IPS-20b (cell line): ENCODE results near the gene SETSIP.
A peak's percentile ranks its signal among the peaks of the same experiment; 100 is the strongest.
"Not testable (repeated sequence)": the region's sequence is repeated elsewhere in the genome, so short reads cannot be mapped to it uniquely, and the experiment has no call there.

Experiments
- H3K27ac ChIP-seq: one replicate; pipeline ENCODE4 v1.5.1; 2013; ENCODE audit warnings: low read length
- H3K27me3 ChIP-seq: 2 replicates; pipeline ENCODE4 v1.6.1; 2013; ENCODE audit warnings: mild to moderate bottlenecking, low read length, inconsistent platforms; ENCODE audit not compliant: insufficient read depth
- H3K36me3 ChIP-seq: 2 replicates; pipeline ENCODE4 v1.6.1; 2013; ENCODE audit warnings: low read depth, mild to moderate bottlenecking, inconsistent platforms, low read length, moderate library complexity; ENCODE audit not compliant: insufficient read depth
- H3K4me1 ChIP-seq: 2 replicates; pipeline ENCODE4 v1.6.1; 2013; ENCODE audit warnings: mild to moderate bottlenecking, control low read depth, inconsistent platforms, low read length, moderate library complexity; ENCODE audit not compliant: insufficient read depth
- H3K4me3 ChIP-seq: 2 replicates; pipeline ENCODE4 v1.5.1; 2013; ENCODE audit warnings: mild to moderate bottlenecking, low read length, inconsistent platforms
- H3K9ac ChIP-seq: 2 replicates; pipeline ENCODE4 v1.6.1; 2013; ENCODE audit warnings: low read depth, mild to moderate bottlenecking, inconsistent platforms, low read length, moderate library complexity
- H3K9me3 ChIP-seq: 2 replicates; pipeline ENCODE4 v1.6.1; 2013; ENCODE audit warnings: mild to moderate bottlenecking, low read depth, low read length, inconsistent platforms; ENCODE audit not compliant: insufficient read depth

The SETSIP gene

GRCh38 chr1:92085727-92086126 lies 10.5 kb upstream of the SETSIP start:
- Histone ChIP-seq H3K27ac (no peak overlapping the region), H3K4me1 (no peaks in the 10 kb centered on the region), H3K4me3 (no peak overlapping the region), H3K27me3 (no peaks in the 10 kb centered on the region), H3K9me3 (peaks cover 33% of the 10 kb centered on the region), H3K9ac (no peak overlapping the region), H3K36me3 (no peaks in the 10 kb centered on the region)

- Histone ChIP-seq H3K27ac (no peak overlapping the region), H3K9ac (no peak overlapping the region), H3K27me3 (no peaks in the 10 kb centered on the region), H3K4me3 (no peak overlapping the region), H3K9me3 (peaks cover 33% of the 10 kb centered on the region), H3K36me3 (no peaks in the 10 kb centered on the region), H3K4me1 (peaks cover under 1% of the 10 kb centered on the region; the same call in 1 of the 2 replicates)
Observed at GRCh38 chr1:92084651-92085050, 9.4 kb upstream of the SETSIP start.

GRCh38 chr1:92081031-92081430 lies 5.8 kb upstream of the SETSIP start:
- Histone ChIP-seq H3K9me3 (peaks cover 16% of the 10 kb centered on the region), H3K4me3 (peak overlapping the region; percentile 86), H3K27me3 (no peaks in the 10 kb centered on the region), H3K27ac (no peak overlapping the region), H3K9ac (peak overlapping the region; percentile 87), H3K36me3 (no peaks in the 10 kb centered on the region), H3K4me1 (peaks cover 2% of the 10 kb centered on the region; the same call in 1 of the 2 replicates)

- Histone ChIP-seq H3K27me3 (no peaks in the 10 kb centered on the region), H3K36me3 (no peaks in the 10 kb centered on the region), H3K27ac (peak within 1 kb of the TSS; percentile 85), H3K9ac (peak within 1 kb of the TSS; percentile 87), H3K9me3 (peaks cover 10% of the 10 kb centered on the region; the same call in 1 of the 2 replicates), H3K4me3 (peak within 1 kb of the TSS; percentile 86), H3K4me1 (peaks cover 2% of the 10 kb centered on the region; the same call in 1 of the 2 replicates)
Observed at GRCh38 chr1:92080128-92080985, 5.1 kb upstream of the SETSIP start, which contains the start of gene BTBD8. Gene BTBD8 (plus strand): TSS chr1:92080345. CDS start chr1:92080572, 227 bp downstream.

- Histone ChIP-seq H3K9ac (peak overlapping the region; percentile 87; the same call in 1 of the 2 replicates), H3K4me3 (peak overlapping the region; percentile 86), H3K27me3 (no peaks in the 10 kb centered on the region), H3K9me3 (0 out of 2 replicates have a peak, but pooled peaks cover 4% of the 10 kb centered on the region), H3K4me1 (peaks cover 2% of the 10 kb centered on the region; the same call in 1 of the 2 replicates), H3K27ac (peak overlapping the region; percentile 85), H3K36me3 (no peaks in the 10 kb centered on the region)
Observed at GRCh38 chr1:92079441-92079840, 4.2 kb upstream of the SETSIP start.

GRCh38 chr1:92078077-92078476 lies 2.9 kb upstream of the SETSIP start:
- H3K27ac ChIP-seq, H3K36me3 ChIP-seq, H3K9me3 ChIP-seq, H3K9ac ChIP-seq, H3K4me3 ChIP-seq, H3K27me3 ChIP-seq, H3K4me1 ChIP-seq: not testable (repeated sequence)

- Histone ChIP-seq H3K9me3 (no peaks in the 10 kb centered on the region), H3K9ac (no peak overlapping the region), H3K4me3 (no peak overlapping the region), H3K36me3 (no peaks in the 10 kb centered on the region), H3K27ac (no peak overlapping the region), H3K4me1 (peaks cover 2% of the 10 kb centered on the region; the same call in 1 of the 2 replicates), H3K27me3 (no peaks in the 10 kb centered on the region)
Observed at GRCh38 chr1:92076363-92076762, 1.2 kb upstream of the SETSIP start.

GRCh38 chr1:92074446-92074845 lies 765 bp downstream of the SETSIP start:
- not testable (repeated sequence) for H3K36me3 ChIP-seq, H3K4me3 ChIP-seq, H3K9ac ChIP-seq, H3K27me3 ChIP-seq, H3K9me3 ChIP-seq, H3K4me1 ChIP-seq, H3K27ac ChIP-seq

GRCh38 chr1:92070892-92071291 lies 4.3 kb downstream of the SETSIP start:
- Histone ChIP-seq H3K4me3 (no peak overlapping the region), H3K9ac (no peak overlapping the region), H3K9me3 (no peaks in the 10 kb centered on the region), H3K4me1 (no peaks in the 10 kb centered on the region), H3K36me3 (no peaks in the 10 kb centered on the region), H3K27ac (no peak overlapping the region), H3K27me3 (no peaks in the 10 kb centered on the region)

- H3K27ac ChIP-seq: no peak overlapping the region
- no peak overlapping the region for H3K4me3 ChIP-seq
- H3K36me3 ChIP-seq: no peaks in the 10 kb centered on the region
- no peaks in the 10 kb centered on the region for H3K9me3 ChIP-seq
- no peak overlapping the region for H3K9ac ChIP-seq
- H3K27me3 ChIP-seq: no peaks in the 10 kb centered on the region
- H3K4me1 ChIP-seq: no peaks in the 10 kb centered on the region
Observed at GRCh38 chr1:92066321-92066720, 8.9 kb downstream of the SETSIP start.

- Histone ChIP-seq H3K36me3 (no peaks in the 10 kb centered on the region), H3K27me3 (no peaks in the 10 kb centered on the region), H3K27ac (no peak overlapping the region), H3K9ac (no peak overlapping the region), H3K4me3 (no peak overlapping the region), H3K9me3 (no peaks in the 10 kb centered on the region), H3K4me1 (no peaks in the 10 kb centered on the region)
Observed at GRCh38 chr1:92065042-92065441, 10.2 kb downstream of the SETSIP start.

GRCh38 chr1:92051948-92052347 lies 23.3 kb downstream of the SETSIP start:
- no peak overlapping the region for H3K27ac ChIP-seq
- no peaks in the 10 kb centered on the region for H3K36me3 ChIP-seq
- no peaks in the 10 kb centered on the region for H3K27me3 ChIP-seq
- no peak overlapping the region for H3K9ac ChIP-seq
- no peaks in the 10 kb centered on the region for H3K4me1 ChIP-seq
- H3K9me3 ChIP-seq: no peaks in the 10 kb centered on the region
- no peak overlapping the region for H3K4me3 ChIP-seq
